Mammary epithelial cell (primary cell): ENCODE data around the gene SELENOS.

Source experiments
- CTCF ChIP-seq, 2 donors: IDR thresholded peaks in 1 of 2; conservative IDR thresholded peaks in 1 of 2; 2 replicates each; pipeline ENCODE4 v1.5.1; 2011 to 2012; ENCODE audit warnings: inconsistent platforms in 2 of 2, low read length in 2 of 2, mild to moderate bottlenecking in 2 of 2, control low read depth in 1 of 2, low read depth in 1 of 2; ENCODE audit not compliant: insufficient read depth in 1 of 2; ENCODE audit errors: extremely low read depth in 1 of 2
- EZH2 ChIP-seq: IDR thresholded peaks from 2 replicates; pipeline ENCODE4 v1.6.1; 2012; ENCODE audit warnings: low read length, inconsistent platforms, borderline replicate concordance

- TF ChIP-seq EZH2 (no peak), CTCF (conservative IDR thresholded peaks at IDR 0.05 in 1 of 2, IDR thresholded peaks at IDR 0.05 in 1 of 2; ENCODE audit: extremely low read depth in 1 of 2, insufficient read depth in 1 of 2, low read depth in 1 of 2, low read length in 2 of 2) (no peak)
Measured at GRCh38 chr15:101310161-101310480, 32.8 kb upstream of the SELENOS start.
